A673 (cell line): ENCODE measurements around the gene IGFBPL1.

ENCODE experiments used
- CTCF ChIP-seq: fragments of 300-800, 200-600 bp; sonication (generic); conservative IDR thresholded peaks from 2 replicates; pipeline ENCODE4 v1.5.1; 2017; ENCODE audit warnings: low read depth, mild to moderate bottlenecking, antibody characterized with exemption, low read length, moderate library complexity, mixed read lengths
- EZH2 ChIP-seq: fragments of 200-600 bp; sonication (generic); IDR thresholded peaks from 2 replicates; pipeline ENCODE4 v1.6.1; 2017; ENCODE audit warnings: borderline replicate concordance, low read depth, mild to moderate bottlenecking, mixed read lengths, antibody characterized with exemption, low read length; ENCODE audit not compliant: poor library complexity, severe bottlenecking

DNA sequence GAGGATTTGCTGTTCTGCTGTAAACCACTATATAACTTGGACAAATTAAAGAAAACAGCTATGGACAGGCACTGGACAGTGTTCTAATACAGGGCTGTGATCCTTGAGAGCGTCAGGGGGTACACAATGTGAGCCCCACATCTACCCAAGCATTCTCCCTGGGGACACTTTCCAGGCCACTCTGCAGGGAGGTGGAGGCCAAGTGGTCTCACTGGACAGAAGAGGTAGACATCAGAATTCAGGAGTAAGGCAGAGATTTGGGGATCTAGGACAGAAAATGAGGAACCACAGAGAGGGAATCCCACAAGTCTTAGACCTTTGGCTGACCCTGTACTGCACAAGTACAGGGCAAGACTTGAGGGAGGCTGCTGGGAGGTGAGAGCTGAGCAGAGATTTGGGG lies 3.8 kb upstream of the IGFBPL1 start:
- no peak for TF ChIP-seq CTCF
- no peak for TF ChIP-seq EZH2
